GM12878 (cell line): ENCODE results near the gene CRTC3. TPM values are rescaled to one million over a fixed set of nuclear protein-coding genes. Genes with fewer than 3 reads are reported as not detected.

Source experiments
- ATAC-seq: fragments of 200-7000 bp; cut with Tn5 transposase; 3 replicates; pipeline ENCODE4 v1.9.1; 2020; ENCODE audit warnings: mild to moderate bottlenecking, moderate library complexity
- BruUV-seq: library from RNA; stranded (reverse); fragments of 400-500 nt; replicated peaks from 2 replicates; lab custom pipeline; 2021; lab: Mats Ljungman, UMichigan
- CTCF ChIA-PET: fragments of 300-600 bp; sonication (Branson Sonifier 250); formaldehyde crosslinking; extraction: SDS; loops from one replicate; lab custom pipeline; 2021; ENCODE audit warnings: inconsistent platforms; lab: Yijun Ruan, JAX
- POLR2A ChIA-PET: fragments of 350-600 bp; formaldehyde crosslinking; extraction: SDS; loops from one replicate; lab custom pipeline; 2021; ENCODE audit warnings: inconsistent platforms; lab: Charles Lee
- RAD21 ChIA-PET: fragments of 300-600 bp; sonication (Branson Sonifier 250); formaldehyde crosslinking; loops from one replicate; lab custom pipeline; 2023; ENCODE audit warnings: antibody characterized with exemption; ENCODE audit not compliant: unreplicated experiment; lab: Charles Lee
- SMC1A ChIA-PET: fragments of 300-600 bp; sonication (Branson Sonifier 250); formaldehyde crosslinking; loops from one replicate; lab custom pipeline; 2023; ENCODE audit not compliant: unreplicated experiment, uncharacterized antibody; lab: Charles Lee
- DNase-seq: peaks from one replicate; pipeline ENCODE4 v3.0.0-alpha.2; 2011; ENCODE audit warnings: low read depth, low spot score
- FAIRE-seq: peaks from 3 replicates; lab custom pipeline; 2011; peaks lifted over from hg19 to GRCh38; lab: Jason Lieb, UNC
- H2AFZ ChIP-seq: 2 replicates; pipeline ENCODE4 v1.6.0; 2011; ENCODE audit warnings: low read depth, low read length, control low read depth; ENCODE audit not compliant: control insufficient read depth
- H3K27ac ChIP-seq: 2 replicates; pipeline ENCODE4 v1.5.1; 2011; ENCODE audit warnings: control low read depth; ENCODE audit not compliant: control insufficient read depth, insufficient read depth
- H3K27me3 ChIP-seq, 2 experiments: replicated peaks in 1 of 2; 2 replicates each; pipeline versions ENCODE4 v1.6.0 to v1.6.1; 2011; ENCODE audit warnings: low read length in 1 of 2; ENCODE audit not compliant: control insufficient read depth in 2 of 2, insufficient read depth in 2 of 2
- H3K36me3 ChIP-seq, 2 experiments: 2 replicates each; pipeline ENCODE4 v1.5.1; 2011; ENCODE audit warnings: low read length in 1 of 2; ENCODE audit not compliant: control insufficient read depth in 2 of 2, insufficient read depth in 2 of 2
- H3K4me1 ChIP-seq: 2 replicates; pipeline ENCODE4 v1.6.1; 2011; ENCODE audit warnings: mild to moderate bottlenecking, low read length, moderate library complexity, mixed read lengths; ENCODE audit not compliant: control insufficient read depth, insufficient read depth
- H3K4me2 ChIP-seq: 2 replicates; pipeline ENCODE4 v1.6.0; 2011; ENCODE audit warnings: control low read depth; ENCODE audit not compliant: control insufficient read depth, insufficient read depth
- H3K4me3 ChIP-seq: fragments of 200-600 bp; sonication (generic); 2 replicates; pipeline ENCODE4 v1.5.1; 2016
- H3K79me2 ChIP-seq: 2 replicates; pipeline ENCODE4 v1.6.0; 2011; ENCODE audit warnings: low read length; ENCODE audit not compliant: control insufficient read depth, insufficient read depth
- H3K9ac ChIP-seq: 2 replicates; pipeline ENCODE4 v1.8.0; 2011; ENCODE audit warnings: low read length, control low read depth, mixed read lengths; ENCODE audit not compliant: control insufficient read depth, insufficient read depth
- H3K9me3 ChIP-seq: replicated peaks from 3 replicates; pipeline ENCODE4 v1.5.1; 2011; ENCODE audit warnings: mild to moderate bottlenecking, low read length; ENCODE audit not compliant: control insufficient read depth, insufficient read depth
- H4K20me1 ChIP-seq: 2 replicates; pipeline ENCODE4 v1.6.0; 2011; ENCODE audit not compliant: control insufficient read depth, insufficient read depth
- BRCA1 ChIP-seq: IDR thresholded peaks from 2 replicates; pipeline ENCODE4 v1.6.1; 2011; ENCODE audit warnings: low read depth, low read length, improper control_type of control experiment
- FOS ChIP-seq: IDR thresholded peaks from 3 replicates; pipeline ENCODE4 v1.6.1; 2011; ENCODE audit warnings: borderline replicate concordance; ENCODE audit not compliant: insufficient read length; ENCODE audit errors: extremely low read depth
- IRF3 ChIP-seq: fragments of 450-650 bp; IDR thresholded peaks from 2 replicates; pipeline ENCODE4 v1.6.1; 2014; ENCODE audit warnings: mild to moderate bottlenecking
- MTA3 ChIP-seq: IDR thresholded peaks from 2 replicates; pipeline ENCODE4 v1.6.1; 2012; ENCODE audit warnings: low read length, inconsistent platforms, borderline replicate concordance
- MYC ChIP-seq: IDR thresholded peaks from 2 replicates; pipeline ENCODE4 v1.6.1; 2011; ENCODE audit warnings: mild to moderate bottlenecking, low read length, moderate library complexity, inconsistent platforms; ENCODE audit not compliant: insufficient read depth, insufficient replicate concordance, insufficient read length, severe bottlenecking
- NFYB ChIP-seq: IDR thresholded peaks from 2 replicates; pipeline ENCODE4 v1.6.1; 2011; ENCODE audit warnings: low read depth, mild to moderate bottlenecking, low read length, improper control_type of control experiment, moderate library complexity; ENCODE audit not compliant: insufficient read depth
- RCOR1 ChIP-seq: conservative IDR thresholded peaks from 2 replicates; pipeline ENCODE4 v1.6.1; 2012; ENCODE audit warnings: low read depth, low read length, improper control_type of control experiment
- SIN3A ChIP-seq: IDR thresholded peaks from 2 replicates; pipeline ENCODE4 v1.6.1; 2012; ENCODE audit warnings: low read depth, low read length, improper control_type of control experiment
- YBX1 ChIP-seq: fragments of 450-650 bp; IDR thresholded peaks from 2 replicates; pipeline ENCODE4 v1.6.1; 2016; ENCODE audit warnings: antibody characterized with exemption
- WGBS: methylation state at CpG from one replicate; pipeline ENCODE4 v1.1.6; 2016; ENCODE audit warnings: low lambda C conversion rate; ENCODE audit not compliant: insufficient replicate concordance, insufficient coverage; ENCODE audit errors: missing lambda C conversion rate; 5-methylcytosine and 5-hydroxymethylcytosine counted together
- in situ Hi-C: fragments of 300-500 bp; cut with MboI; formaldehyde crosslinking; loops from 9 replicates; pipeline ENCODE4 v1.14.3; 2018; ENCODE audit warnings: mixed read lengths
- intact Hi-C: fragments of 100-400 bp; cut with micrococcal nuclease; formaldehyde crosslinking; loops from one replicate; pipeline ENCODE4 v1.14.2; 2022; ENCODE audit not compliant: unreplicated experiment
- polyA plus RNA-seq, 11 experiments: library from polyadenylated mRNA; depleted of rRNA in 4 of 11; unstranded in 6 of 11; stranded (reverse) in 5 of 11; fragments of >200 nt; fragmentation: Nextera tagmentation in 4 of 11; fragmentation: Illumina TruSeq in 1 of 11; extraction: Ambion mirVana in 4 of 11; extraction: Trizol in 1 of 11; gene quantifications; 1 replicate in 1 of 11; 2 replicates in 10 of 11; pipeline versions ENCODE4 v1.2.1 to v1.2.3, GENCODE V29; 2011 to 2016; ENCODE audit warnings: inconsistent platforms in 2 of 11, missing spikeins in 2 of 11, low read depth in 1 of 11
- total RNA-seq, 4 experiments: library from RNA; depleted of rRNA in 3 of 4; stranded (reverse); fragments of >200 nt in 3 of 4; fragmentation: Illumina TruSeq in 1 of 4; extraction: Trizol in 1 of 4; gene quantifications; 2 replicates each; pipeline versions ENCODE4 v1.2.1 to v1.2.3, GENCODE V29; 2013 to 2021
- TF ChIP-seq, protein P1 (sequence below): fragments of 450-650 bp; IDR thresholded peaks from 2 replicates; pipeline ENCODE4 v1.6.1; 2018; ENCODE audit warnings: borderline replicate concordance, mild to moderate bottlenecking; ENCODE audit not compliant: partially characterized antibody
- TF ChIP-seq, protein P2 (sequence below): IDR thresholded peaks from 2 replicates; pipeline ENCODE4 v1.6.1; 2012; ENCODE audit warnings: mild to moderate bottlenecking, low read depth, low read length
- TF ChIP-seq, protein P3 (sequence below): fragments of 450-650 bp; IDR thresholded peaks from 2 replicates; pipeline ENCODE4 v1.6.1; 2018; ENCODE audit warnings: mild to moderate bottlenecking, low read depth, moderate library complexity; ENCODE audit not compliant: partially characterized antibody

Gene CRTC3
- total and polyA plus RNA-seq, 10 of the 15 experiments (the other 5 are each of a cell fraction or from before 2014, with no cell fraction given) = 3.5 to 36.9 (median 18.9) TPM

GRCh38 chr15:90674476-90674875 is 144.8 kb downstream of the CRTC3 start:
- Histone ChIP-seq H3K9me3 (no peaks in the 10 kb centered on the region; the same call in 2 of the 3 replicates), H3K79me2 (no peaks in the 10 kb centered on the region), H3K9ac (no peak overlapping the region), H3K4me1 (peaks cover 13% of the 10 kb centered on the region), H3K4me3 (no peak overlapping the region), H2AFZ (no peak overlapping the region), H3K27ac (no peak overlapping the region), H4K20me1 (no peaks in the 10 kb centered on the region), H3K36me3 (no peaks in the 10 kb centered on the region), H3K27me3 (no peaks in the 10 kb centered on the region), H3K4me2 (no peak overlapping the region)
- BruUV-seq = no TSS peak
- SMC1A ChIA-PET = no interaction called here
- no peak for TF ChIP-seq RCOR1
- TF ChIP-seq BRCA1 = no peak
- no peak for TF ChIP-seq NFYB
- TF ChIP-seq MTA3 = no peak
- no peak for TF ChIP-seq IRF3
- TF ChIP-seq, protein P1, sequence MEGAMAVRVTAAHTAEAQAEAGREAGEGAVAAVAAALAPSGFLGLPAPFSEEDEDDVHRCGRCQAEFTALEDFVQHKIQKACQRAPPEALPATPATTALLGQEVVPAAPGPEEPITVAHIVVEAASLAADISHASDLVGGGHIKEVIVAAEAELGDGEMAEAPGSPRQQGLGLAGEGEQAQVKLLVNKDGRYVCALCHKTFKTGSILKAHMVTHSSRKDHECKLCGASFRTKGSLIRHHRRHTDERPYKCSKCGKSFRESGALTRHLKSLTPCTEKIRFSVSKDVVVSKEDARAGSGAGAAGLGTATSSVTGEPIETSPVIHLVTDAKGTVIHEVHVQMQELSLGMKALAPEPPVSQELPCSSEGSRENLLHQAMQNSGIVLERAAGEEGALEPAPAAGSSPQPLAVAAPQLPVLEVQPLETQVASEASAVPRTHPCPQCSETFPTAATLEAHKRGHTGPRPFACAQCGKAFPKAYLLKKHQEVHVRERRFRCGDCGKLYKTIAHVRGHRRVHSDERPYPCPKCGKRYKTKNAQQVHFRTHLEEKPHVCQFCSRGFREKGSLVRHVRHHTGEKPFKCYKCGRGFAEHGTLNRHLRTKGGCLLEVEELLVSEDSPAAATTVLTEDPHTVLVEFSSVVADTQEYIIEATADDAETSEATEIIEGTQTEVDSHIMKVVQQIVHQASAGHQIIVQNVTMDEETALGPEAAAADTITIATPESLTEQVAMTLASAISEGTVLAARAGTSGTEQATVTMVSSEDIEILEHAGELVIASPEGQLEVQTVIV = no peak
- no peak for TF ChIP-seq SIN3A
- TF ChIP-seq, protein P2, sequence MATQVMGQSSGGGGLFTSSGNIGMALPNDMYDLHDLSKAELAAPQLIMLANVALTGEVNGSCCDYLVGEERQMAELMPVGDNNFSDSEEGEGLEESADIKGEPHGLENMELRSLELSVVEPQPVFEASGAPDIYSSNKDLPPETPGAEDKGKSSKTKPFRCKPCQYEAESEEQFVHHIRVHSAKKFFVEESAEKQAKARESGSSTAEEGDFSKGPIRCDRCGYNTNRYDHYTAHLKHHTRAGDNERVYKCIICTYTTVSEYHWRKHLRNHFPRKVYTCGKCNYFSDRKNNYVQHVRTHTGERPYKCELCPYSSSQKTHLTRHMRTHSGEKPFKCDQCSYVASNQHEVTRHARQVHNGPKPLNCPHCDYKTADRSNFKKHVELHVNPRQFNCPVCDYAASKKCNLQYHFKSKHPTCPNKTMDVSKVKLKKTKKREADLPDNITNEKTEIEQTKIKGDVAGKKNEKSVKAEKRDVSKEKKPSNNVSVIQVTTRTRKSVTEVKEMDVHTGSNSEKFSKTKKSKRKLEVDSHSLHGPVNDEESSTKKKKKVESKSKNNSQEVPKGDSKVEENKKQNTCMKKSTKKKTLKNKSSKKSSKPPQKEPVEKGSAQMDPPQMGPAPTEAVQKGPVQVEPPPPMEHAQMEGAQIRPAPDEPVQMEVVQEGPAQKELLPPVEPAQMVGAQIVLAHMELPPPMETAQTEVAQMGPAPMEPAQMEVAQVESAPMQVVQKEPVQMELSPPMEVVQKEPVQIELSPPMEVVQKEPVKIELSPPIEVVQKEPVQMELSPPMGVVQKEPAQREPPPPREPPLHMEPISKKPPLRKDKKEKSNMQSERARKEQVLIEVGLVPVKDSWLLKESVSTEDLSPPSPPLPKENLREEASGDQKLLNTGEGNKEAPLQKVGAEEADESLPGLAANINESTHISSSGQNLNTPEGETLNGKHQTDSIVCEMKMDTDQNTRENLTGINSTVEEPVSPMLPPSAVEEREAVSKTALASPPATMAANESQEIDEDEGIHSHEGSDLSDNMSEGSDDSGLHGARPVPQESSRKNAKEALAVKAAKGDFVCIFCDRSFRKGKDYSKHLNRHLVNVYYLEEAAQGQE = no peak
- TF ChIP-seq YBX1 = no peak
- TF ChIP-seq, protein P3, sequence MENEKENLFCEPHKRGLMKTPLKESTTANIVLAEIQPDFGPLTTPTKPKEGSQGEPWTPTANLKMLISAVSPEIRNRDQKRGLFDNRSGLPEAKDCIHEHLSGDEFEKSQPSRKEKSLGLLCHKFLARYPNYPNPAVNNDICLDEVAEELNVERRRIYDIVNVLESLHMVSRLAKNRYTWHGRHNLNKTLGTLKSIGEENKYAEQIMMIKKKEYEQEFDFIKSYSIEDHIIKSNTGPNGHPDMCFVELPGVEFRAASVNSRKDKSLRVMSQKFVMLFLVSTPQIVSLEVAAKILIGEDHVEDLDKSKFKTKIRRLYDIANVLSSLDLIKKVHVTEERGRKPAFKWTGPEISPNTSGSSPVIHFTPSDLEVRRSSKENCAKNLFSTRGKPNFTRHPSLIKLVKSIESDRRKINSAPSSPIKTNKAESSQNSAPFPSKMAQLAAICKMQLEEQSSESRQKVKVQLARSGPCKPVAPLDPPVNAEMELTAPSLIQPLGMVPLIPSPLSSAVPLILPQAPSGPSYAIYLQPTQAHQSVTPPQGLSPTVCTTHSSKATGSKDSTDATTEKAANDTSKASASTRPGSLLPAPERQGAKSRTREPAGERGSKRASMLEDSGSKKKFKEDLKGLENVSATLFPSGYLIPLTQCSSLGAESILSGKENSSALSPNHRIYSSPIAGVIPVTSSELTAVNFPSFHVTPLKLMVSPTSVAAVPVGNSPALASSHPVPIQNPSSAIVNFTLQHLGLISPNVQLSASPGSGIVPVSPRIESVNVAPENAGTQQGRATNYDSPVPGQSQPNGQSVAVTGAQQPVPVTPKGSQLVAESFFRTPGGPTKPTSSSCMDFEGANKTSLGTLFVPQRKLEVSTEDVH = no peak
- no peak for TF ChIP-seq MYC
- TF ChIP-seq FOS = no peak
- in situ Hi-C loops (no loop called here), intact Hi-C loops (no loop called here)
- WGBS = 100% methylated on average over 3 of the region's 3 CpGs
- POLR2A ChIA-PET = no interaction called here
- CTCF ChIA-PET = no interaction called here
- DNase-seq (no peak), ATAC-seq (no peak), FAIRE-seq (no peak)
- RAD21 ChIA-PET = no interaction called here
